ENCODE results near the gene RPL7L1. TPM values are rescaled to one million over a fixed set of nuclear protein-coding genes. Genes with fewer than 3 reads are reported as not detected.

Gene RPL7L1
- total and polyA plus RNA-seq, 2 of the 13 experiments (the other 11 are each of a cell fraction or from before 2014, with no cell fraction given): 51.6 to 179 TPM

- peak; percentile 56; the same call in 1 of the 2 replicates for TF ChIP-seq ZBTB25 (CRISPR knock-in tag; IDR thresholded peaks at IDR 0.05)
- TF ChIP-seq ZFAT (CRISPR knock-in tag; conservative IDR thresholded peaks at IDR 0.05): no peak
- peak; percentile 97 for TF ChIP-seq BHLHE40 (IDR thresholded peaks at IDR 0.05; ENCODE audit: low read length)
- TF ChIP-seq MTERF4 (CRISPR knock-in tag; IDR thresholded peaks at IDR 0.05): peak; percentile 99
- peak; percentile 97 for TF ChIP-seq SAP130 (CRISPR knock-in tag; IDR thresholded peaks at IDR 0.05; ENCODE audit: low read depth)
- TF ChIP-seq KAT8 (CRISPR knock-in tag; IDR thresholded peaks at IDR 0.05): peak; percentile 91
- TF ChIP-seq GZF1 (CRISPR knock-in tag; IDR thresholded peaks at IDR 0.05): peak; percentile 89
- TF ChIP-seq ZNF839 (CRISPR knock-in tag; IDR thresholded peaks at IDR 0.05; ENCODE audit: borderline replicate concordance): peak; percentile 96
- peak; percentile 11 for TF ChIP-seq NFYC (CRISPR knock-in tag; IDR thresholded peaks at IDR 0.05)
- TF ChIP-seq ZNF503 (CRISPR knock-in tag; IDR thresholded peaks at IDR 0.05): peak; percentile 7; the same call in 1 of the 2 replicates
- peak; percentile 99 for TF ChIP-seq REPIN1 (CRISPR knock-in tag; IDR thresholded peaks at IDR 0.05; ENCODE audit: borderline replicate concordance, low read depth)
- peak; percentile 91 for TF ChIP-seq SNAPC2 (CRISPR knock-in tag; IDR thresholded peaks at IDR 0.05)
- TF ChIP-seq AGO1 (IDR thresholded peaks at IDR 0.05; ENCODE audit: low read depth, low read length, poor library complexity, severe bottlenecking): peak; percentile 99
- TF ChIP-seq FOSL1 (CRISPR knock-in tag; IDR thresholded peaks at IDR 0.05; ENCODE audit: borderline replicate concordance): no peak
- TF ChIP-seq EZH2 (conservative IDR thresholded peaks at IDR 0.05; ENCODE audit: low read depth, low read length): no peak
- TF ChIP-seq ZNF512 (CRISPR knock-in tag; IDR thresholded peaks at IDR 0.05): peak; percentile 9; the same call in 1 of the 2 replicates
- TF ChIP-seq KAT7 (CRISPR knock-in tag; IDR thresholded peaks at IDR 0.05; ENCODE audit: borderline replicate concordance): peak; percentile 90; the same call in 1 of the 2 replicates
- TF ChIP-seq ZNF773 (CRISPR knock-in tag; IDR thresholded peaks at IDR 0.05; ENCODE audit: borderline replicate concordance): no peak
- TF ChIP-seq KDM2A (CRISPR knock-in tag; IDR thresholded peaks at IDR 0.05; ENCODE audit: borderline replicate concordance, low read depth): peak; percentile 100
- peak; percentile 71; the same call in 1 of the 2 replicates for TF ChIP-seq TRIM24 (CRISPR knock-in tag; IDR thresholded peaks at IDR 0.05)
- peak; percentile 47; the same call in 1 of the 2 replicates for TF ChIP-seq ZBTB7B (CRISPR knock-in tag; IDR thresholded peaks at IDR 0.05)
- peak; percentile 96 for TF ChIP-seq ZNF576 (CRISPR knock-in tag; IDR thresholded peaks at IDR 0.05)
- TF ChIP-seq SMAD9 (CRISPR knock-in tag; IDR thresholded peaks at IDR 0.05): no peak; the same call in 1 of the 2 replicates
- peak; percentile 92 for TF ChIP-seq DMAP1 (CRISPR knock-in tag; IDR thresholded peaks at IDR 0.05)
- TF ChIP-seq ZNF672 (CRISPR knock-in tag; IDR thresholded peaks at IDR 0.05): peak; percentile 67; the same call in 1 of the 2 replicates
Observed at GRCh38 chr6:42890311-42891198, 11.1 kb downstream of the RPL7L1 start (continued).
